Measurements from ENCODE around the gene TFAP2E.

Gene TFAP2E

DNA sequence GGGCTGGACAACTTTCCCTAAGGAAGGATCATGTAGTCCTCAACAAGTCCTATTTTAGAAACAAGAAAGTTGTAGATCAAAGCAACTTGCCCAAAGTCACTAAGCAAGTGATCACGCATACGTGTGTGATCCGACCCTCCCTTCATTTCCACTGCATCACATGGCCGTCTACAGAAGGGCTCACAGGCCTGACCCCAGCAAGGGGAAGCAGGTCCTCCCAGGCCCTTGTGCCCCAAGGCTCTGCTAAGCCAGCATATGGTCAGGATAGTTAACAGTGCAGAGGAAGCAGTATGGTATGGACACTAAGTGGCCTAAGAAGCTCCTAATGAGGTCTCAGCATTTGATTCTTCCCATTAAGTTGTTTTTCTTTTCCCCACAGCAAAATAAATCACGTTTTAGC, 24.8 kb downstream of the TFAP2E start:
- DNase-seq (ENCODE audit: low read depth): no peak

DNA sequence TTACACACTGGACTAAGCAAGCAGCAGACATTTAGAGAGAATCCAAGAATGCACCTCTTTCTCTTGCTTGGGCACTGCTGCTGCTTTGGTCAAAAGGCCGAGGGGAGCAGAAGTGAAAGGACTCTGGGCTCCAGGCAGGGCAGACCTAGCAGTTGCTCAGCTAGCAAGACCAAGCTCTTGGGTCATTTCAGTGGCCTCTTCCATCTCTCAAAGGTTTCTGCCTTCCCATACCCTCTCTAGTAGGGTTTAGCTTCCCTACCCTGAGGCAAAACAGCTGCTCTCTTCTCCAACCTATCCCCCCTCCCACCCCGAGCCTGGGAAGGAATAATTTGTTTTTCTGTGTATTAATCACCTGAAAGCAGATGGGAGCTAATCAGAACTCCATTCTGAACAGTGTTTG, 25.8 kb downstream of the TFAP2E start:
- no peak for DNase-seq (ENCODE audit: low read depth)

DNA sequence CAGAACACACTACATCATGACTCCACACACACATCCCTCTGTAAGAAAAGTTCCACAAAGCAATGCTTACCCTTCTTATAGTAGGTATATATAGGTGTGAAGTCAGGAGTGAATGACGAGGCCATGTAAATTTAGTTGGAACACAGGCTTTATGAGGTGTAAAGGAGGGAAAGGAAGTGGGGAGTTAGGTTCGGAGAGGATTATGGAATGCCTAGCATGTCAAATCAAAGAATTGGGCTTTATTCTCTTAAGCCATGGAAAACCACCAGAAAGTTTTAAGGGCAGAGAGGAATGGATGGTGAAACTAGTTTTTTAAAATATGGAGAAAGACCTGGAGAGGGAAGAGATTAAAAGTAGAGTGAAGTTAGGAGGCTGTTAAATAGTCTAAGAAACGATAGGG, 26.3 kb downstream of the TFAP2E start:
- no peak for DNase-seq (ENCODE audit: low read depth)

DNA sequence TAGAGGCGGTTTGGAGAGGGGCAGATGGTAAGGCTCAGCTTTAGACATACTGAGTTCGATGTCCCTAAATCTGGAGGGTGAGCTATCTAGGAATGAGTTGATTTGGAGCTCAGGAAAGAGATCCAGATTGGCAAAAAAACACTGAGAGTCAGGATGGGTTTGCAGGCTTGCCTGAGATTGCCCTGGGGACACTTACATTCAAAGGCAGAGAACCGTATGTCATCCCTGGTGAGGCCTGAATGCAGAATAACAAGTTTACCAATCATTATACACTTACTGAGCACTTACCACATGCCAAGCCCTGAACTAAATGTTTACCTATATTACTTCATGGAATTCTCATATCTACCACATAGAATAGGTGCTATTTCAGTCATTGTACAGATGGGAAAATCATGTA, 27.5 kb downstream of the TFAP2E start:
- DNase-seq (ENCODE audit: low read depth): no peak

DNA sequence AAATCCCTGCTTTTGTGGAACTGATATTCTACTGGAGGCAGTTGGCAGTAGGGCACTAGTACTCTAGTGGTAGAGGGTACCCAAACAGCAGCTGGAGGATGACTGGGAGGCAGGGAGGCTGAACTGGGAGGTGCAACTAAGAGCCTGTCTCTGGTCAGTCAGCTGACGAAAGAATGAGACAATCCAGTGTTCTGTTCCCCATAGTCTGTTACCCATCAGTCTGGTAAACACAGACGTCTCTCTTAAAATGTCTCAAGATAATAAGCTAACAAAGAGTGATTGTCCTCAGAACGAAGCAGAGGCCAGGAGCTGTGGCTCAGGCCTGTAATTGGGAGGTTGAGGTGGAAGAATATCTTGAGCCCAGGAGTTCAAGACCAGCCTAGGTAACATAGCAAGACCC, 30.4 kb downstream of the TFAP2E start:
- DNase-seq (ENCODE audit: low read depth): no peak

DNA sequence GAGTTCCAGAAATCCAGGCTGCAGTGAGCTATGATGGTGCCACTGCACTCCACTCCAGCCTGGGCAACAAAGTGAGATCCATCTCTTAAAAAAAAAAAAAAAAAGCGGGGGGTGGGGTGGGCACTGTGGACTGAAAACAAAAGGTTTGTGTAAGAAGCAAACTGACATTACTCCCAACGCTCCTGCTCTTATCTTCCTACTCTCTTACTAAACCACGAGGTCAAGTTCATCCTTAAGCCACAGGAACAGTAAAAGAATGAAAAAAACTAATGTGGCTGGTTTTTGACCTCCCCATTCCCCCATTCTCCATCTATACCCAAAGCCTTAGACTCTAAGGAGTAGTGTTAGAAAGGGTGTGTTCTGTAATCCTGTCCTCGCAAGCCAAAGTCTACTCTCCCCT, 30.8 kb downstream of the TFAP2E start:
- DNase-seq (ENCODE audit: low read depth): no peak

DNA sequence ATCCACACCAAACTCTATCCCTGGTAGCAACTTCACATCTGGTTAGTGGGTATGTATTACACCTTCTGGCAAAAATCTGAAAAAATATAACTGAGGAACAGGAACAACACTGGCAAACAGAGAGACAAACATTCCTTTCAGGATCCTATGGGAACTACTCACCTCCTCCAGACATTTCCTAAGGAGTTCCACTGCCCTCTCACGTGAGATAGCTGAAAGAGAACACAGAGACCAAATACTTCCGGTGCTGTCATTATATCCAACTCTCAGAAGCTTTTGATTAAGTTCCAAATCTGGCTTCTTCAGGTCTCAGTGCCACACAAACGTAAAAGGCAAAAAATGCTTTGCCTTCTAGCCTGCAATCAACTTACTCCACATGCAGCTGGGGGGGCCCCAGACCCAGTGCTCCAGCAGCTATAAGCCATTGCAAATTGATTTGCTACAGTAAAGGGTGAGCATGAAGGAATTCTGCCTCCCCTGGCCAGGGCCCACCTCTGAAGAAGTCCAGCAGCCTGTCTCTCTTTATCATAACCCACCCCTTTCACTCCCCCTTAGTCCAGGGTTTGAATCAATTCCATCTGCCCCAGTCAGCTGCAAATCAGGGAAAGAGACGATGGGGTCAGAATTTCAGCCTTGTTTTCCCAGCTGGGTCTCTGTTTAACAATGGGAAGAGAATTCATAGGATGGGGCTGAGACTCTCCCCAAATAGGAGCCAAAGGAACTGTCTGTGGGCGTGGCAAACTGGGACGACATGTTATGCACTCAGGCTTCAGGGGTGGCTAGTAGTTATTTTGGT, 32.2 kb downstream of the TFAP2E start:
- no peak for DNase-seq (ENCODE audit: low read depth)

DNA sequence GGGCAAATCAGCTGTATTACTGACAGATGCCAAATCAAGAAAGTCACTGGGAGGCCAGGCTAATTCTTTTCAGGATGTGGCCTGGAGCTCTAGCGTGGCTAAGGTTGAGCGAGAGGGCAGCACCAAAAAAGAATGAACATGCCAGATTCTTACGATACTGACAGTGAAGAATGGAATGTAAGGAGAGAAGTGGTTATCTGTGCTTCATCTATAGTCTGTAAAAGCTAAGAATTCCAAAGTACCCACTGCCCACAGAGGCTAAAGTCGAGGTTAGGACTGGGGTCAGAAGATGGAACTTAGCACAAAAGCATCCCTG, 32.7 kb downstream of the TFAP2E start:
- DNase-seq (ENCODE audit: low read depth): no peak

DNA sequence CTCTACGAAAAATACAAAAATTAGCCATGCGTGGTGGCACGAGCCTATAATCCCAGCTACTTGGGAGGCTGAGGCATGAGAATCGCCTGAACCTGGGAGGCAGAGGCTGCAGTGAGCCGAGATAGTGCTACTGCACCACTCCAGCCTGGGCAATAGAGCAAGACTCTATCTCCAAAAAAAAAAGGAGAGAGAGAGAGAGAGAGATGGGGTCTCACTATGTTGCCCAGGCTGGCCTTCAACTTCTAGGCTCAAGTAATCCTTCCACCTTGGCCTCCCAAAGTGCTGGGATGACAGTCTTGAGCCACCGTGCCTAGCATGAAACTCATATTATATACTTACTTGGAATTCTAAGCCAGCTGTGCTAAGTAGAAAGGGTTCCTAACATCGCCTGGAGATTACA, 38.5 kb downstream of the TFAP2E start:
- no peak for DNase-seq (ENCODE audit: low read depth)

DNA sequence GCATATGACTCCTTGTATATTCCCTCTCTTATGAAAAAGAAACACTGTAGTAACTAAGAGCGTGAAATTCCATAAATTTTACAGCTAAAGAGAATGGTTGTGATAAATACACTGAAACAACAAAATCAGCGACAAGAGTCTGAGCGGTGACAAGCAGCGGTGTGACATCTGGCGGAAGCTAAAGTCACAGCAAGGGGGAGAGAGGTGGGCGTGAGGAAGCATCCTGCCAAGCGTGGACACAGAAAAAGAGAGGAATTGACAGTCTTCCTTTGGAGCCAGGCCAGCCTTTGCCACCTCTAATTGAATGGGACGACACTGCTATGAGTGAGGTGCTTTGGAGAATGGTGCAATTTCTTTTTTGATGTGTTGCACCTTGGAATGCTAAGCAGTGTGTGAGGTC, 42.3 kb downstream of the TFAP2E start:
- no peak for DNase-seq (ENCODE audit: low read depth)

DNA sequence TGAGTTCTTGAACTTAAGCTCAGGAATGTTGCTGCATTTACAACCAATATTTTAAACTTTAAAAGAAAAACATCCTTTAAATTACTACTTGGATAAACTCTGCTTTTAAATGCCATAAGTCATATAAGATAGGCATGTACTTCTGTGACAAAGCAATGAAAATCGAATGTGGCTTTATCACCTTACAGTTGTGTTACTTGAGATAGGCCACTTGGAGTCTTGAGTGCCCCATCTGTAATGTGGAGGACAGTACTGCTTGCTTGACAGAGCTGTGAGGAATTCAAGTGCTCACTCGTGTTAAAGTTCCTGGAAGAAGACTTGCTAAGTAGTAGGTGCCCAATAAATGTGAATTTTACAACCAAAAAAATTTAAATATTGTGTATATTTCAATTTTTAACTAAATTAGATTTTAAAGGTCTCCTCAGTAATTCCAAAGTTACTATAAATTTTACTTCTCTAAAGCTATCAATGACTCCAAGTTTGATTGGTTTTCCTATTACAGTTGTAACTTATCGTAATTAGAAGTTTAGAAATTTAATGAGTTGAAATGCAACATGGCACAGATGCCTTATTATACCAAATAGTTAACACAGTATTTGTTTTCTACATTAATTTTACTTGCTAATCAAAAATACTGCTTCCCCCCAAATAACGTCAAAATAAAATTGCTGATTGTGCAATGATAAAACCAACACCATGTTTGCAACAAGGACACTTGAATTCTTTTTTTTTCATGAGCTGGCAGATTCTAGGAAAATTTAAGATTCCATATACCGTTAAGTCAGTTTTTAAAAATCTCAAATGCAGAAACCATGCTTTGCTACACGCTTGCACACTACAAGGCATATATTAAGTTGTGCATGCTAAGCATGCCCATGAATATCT, 46.4 kb downstream of the TFAP2E start:
- DNase-seq (ENCODE audit: low read depth): no peak

DNA sequence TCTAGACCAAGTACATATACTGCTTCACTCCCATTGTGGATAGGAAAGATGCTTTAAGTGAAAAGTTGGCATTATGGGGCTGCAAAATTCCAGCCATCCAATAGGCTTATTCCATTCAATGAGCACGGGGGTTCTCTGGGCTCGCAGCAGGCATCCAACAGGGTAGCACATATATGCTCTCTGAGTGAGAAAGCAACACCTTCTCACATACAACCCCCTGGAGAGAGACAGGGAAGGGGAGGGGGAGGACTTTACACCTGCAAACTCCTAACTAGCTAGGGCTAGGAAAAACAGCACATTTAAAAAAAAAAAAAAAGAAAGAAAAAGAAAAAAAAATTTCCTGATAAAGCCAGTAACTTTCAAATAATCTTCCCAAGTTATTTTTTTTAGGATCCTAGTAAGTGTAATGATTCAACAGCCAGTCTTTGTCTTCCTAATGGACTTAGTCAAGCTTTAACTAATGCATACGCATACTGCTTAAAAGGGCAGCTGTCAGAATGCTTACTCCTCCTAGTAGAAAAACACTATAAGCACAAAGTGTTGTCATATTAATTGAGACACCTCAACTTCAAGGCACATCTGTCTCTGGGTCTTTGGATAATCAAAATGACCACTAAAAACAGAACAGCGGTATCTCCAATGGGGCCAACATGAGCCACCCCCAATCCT, 49.5 kb downstream of the TFAP2E start:
- DNase-seq (ENCODE audit: low read depth): no peak

DNA sequence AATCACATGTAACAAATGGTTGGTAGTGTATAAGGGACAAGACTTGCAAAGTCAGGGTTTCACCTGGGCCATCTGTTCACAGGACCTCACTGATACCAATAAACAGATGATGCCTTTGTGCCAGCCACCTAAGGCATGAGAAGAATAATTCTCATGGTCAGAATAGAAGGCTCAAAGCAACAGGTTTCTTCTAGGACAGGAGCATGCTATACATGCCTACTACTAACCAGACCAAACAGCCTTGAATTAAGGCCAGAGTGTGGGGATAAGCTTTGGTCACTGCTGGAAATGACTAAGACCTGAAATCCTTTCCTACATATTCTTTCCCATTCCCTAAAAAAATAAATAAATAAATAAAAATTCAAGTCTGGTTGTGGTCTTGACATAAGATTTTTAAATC, 50.7 kb downstream of the TFAP2E start:
- no peak for DNase-seq (ENCODE audit: low read depth)

DNA sequence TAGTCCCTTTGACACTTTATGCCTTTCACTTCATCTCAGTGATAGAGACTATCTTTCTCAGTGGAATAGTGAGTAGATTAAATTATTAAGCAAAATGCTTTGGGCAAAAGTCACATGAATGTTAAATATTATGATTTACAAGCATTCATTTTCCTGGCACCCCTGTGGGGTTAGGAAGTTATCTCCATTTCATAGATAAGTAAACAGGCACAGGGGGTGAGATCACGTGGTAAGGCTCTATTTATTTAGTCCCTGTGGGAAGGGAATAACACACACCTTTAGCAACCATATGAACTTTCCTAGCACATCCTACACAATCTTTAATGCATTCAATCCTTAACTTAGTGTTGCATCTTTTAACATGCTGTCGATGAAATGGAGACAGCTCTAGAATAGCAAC, 55.9 kb downstream of the TFAP2E start:
- no peak for DNase-seq (ENCODE audit: low read depth)

DNA sequence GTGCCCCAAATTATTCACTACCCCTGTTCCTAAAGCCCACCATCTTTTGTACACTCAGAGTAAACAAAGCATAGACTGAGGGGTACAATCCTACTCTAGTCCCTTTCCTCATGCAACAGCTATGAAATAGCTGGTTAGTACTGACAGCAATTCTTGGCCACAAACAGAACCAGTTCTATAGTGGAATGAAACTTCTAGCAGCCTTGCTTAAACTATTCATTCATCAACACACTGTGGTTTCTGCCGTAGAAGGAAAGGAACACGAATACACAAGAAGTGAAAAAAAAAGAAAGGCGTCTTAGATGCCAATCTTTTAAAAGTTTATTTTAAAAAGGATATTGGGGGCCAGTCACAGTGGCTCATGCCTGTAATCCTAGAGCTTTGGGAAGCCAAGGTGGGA, 58.3 kb downstream of the TFAP2E start:
- no peak for DNase-seq (ENCODE audit: low read depth)

DNA sequence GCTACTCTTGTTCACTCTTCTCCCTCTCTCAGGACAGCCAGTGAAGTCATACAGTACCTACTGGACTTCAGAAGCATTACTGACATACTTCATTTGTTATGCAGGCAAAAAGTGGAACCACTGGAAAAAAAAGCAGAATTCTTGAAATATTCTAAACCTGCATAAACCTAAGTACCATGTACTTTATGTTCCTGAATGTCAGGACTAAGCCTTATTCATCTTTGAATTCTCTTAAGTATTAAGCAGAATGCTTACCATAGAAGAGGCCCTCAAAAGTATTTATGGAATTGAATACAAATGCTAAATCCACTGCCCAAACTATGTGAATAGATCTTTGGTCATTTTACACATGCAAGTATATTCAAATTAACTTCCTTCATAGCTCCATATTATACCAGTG, 60.4 kb downstream of the TFAP2E start:
- no peak for DNase-seq (ENCODE audit: low read depth)

DNA sequence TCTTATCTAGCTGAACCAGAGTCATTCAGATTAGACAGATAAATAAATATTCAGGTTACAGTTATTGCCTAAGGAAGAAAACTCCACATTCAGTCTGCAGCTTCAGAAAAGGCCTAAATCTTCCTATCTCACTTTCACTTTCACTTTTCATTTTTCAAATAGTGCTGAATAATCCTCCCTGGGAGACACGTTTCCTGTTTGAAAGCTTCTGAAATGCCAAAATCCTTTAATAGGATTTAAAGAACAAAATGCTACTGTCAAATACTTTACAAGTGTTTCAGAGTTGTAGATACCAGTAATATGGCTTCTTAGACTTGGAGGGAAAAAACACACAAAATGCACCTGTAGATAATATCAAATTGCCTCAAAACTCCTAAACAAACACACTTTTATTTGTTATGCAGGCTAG, 64.3 kb downstream of the TFAP2E start:
- no peak for DNase-seq (ENCODE audit: low read depth)

DNA sequence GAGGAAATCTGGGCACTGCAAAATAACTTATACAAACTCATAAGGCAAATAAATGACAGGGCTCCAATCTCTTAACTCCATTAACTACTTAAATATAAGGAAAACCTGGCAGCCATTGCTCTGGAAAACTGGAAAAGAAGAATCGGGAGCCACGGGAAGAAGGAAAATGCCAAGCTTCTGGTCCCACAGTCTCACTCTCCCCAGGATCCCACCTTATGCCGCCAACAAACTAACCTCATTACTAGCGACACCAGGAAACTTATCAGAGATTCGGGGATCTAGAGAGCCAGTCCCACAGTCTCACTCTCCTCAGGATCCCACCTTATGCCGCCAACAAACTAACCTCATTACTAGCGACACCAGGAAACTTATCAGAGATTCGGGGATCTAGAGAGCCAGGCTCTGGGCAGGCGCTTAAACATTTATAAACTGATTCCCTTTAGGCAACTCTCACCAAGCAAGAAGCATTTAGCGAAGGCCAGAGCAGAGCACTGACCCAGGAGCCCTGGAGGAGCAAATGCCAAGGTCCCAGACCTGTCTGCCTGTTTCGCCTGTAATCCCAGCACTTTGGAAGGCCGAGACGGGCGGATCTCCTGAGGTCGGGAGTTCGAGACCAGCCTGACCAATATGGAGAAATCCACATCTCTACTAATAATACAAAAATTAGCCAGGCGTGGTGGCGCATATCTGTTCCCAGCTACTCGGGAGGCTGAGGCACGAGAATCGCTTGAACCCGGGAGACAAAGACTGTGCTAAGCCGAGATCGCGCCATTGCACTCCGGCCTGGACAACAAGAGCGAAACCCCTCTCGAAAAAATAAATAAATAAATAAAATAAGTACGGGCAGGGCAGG, 67.5 kb downstream of the TFAP2E start:
- DNase-seq (ENCODE audit: low read depth): no peak

DNA sequence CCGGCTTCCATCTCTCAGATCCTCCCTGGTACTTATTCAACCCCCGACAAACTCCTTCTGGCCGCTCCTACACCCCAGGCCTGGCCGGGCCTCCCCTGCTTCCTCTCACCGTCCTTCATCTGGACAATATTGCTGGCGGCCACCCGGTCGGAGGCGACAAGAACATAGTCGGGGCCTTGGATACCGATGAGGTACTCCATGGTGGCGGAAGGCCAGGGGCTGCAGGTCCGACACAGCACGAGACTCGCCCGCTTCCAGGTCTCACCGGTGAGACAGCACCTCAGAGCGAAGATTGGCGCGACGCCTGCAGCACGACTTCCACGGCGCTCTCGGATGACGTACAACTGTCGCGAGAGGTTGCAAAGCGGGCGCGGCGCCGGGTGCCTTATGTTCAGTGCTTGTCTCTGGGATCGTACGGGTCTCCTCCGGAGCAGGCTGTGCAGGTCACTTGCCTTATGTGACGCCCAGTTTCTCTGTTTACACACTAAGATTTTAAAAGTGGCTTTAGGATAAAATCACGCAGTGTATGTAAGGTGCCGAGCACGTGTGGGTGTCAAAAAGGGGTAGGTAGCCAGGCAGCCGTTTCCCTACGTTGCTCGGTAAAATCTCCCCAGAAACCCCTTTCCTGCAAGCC, 68.2 kb downstream of the TFAP2E start, which contains the start of gene PSMB2:
TSS of gene PSMB2 (minus strand) at position 294 of the 634 bp plus-strand sequence. CDS start at position 200, 94 bp downstream.
- DNase-seq (ENCODE audit: low read depth): peak; percentile 96

DNA sequence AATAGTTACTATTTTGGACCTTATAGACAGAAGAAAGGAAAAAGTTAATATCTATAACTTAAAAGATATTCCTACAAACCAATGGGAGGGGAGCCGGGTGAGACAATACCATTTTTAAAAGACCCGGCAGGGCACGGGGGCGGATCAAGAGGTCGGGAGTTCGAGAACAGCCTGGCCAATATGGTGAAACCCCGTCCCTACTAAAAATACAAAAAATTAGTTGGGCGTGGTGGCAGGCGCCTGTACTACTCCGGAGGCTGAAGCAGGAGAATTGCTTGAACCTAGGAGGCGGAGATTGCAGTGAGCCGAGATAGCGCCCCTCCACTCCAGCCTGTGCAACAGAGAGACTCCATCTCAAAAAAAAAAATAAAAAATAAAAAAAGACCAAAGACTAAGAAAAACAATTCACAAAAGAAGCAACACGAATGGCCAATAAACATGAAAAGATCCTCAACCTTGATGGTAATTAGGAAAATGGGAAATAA, 69.4 kb downstream of the TFAP2E start:
- DNase-seq (ENCODE audit: low read depth): no peak

DNA sequence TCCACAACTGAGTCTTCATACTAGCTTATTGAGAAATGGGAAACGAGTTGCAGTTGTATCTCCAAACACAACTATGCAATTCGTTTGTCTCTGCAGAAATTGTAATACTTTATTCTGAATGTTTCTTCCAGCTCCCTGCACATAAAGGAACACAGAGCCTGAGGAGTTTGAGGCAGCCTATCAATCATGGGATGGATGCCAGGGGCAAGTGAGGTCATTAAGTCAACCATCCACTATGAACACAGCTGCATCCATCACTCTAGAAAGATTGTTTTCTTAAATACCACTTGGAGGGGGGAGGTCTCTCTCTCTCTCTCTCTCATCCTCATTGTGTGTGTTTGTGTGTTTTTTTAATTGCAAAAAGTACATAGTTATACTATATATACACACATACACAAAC, 71.1 kb downstream of the TFAP2E start:
- DNase-seq (ENCODE audit: low read depth): no peak
